ENCODE results near the gene CDKAL1.

The CDKAL1 gene

DNA sequence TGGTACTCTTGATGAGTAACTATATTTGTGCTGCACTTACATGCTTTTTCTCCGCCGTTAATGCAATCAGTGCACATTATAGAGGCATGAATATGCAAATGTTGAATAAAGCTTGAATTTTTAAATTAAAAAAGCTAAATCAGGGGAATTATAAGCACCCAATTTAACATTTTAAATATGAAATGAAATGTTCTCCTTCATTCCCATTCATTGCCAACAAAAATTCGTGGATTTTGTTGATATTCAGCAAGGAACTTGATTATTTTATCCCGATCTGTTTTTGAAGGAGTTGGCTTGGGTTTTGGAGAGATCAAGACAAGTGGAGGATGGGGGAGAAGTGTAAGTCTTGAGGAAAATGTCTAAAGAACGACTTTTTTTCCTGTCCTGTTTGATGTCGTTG lies 740.6 kb downstream of the CDKAL1 start:
- no peak for DNase-seq

DNA sequence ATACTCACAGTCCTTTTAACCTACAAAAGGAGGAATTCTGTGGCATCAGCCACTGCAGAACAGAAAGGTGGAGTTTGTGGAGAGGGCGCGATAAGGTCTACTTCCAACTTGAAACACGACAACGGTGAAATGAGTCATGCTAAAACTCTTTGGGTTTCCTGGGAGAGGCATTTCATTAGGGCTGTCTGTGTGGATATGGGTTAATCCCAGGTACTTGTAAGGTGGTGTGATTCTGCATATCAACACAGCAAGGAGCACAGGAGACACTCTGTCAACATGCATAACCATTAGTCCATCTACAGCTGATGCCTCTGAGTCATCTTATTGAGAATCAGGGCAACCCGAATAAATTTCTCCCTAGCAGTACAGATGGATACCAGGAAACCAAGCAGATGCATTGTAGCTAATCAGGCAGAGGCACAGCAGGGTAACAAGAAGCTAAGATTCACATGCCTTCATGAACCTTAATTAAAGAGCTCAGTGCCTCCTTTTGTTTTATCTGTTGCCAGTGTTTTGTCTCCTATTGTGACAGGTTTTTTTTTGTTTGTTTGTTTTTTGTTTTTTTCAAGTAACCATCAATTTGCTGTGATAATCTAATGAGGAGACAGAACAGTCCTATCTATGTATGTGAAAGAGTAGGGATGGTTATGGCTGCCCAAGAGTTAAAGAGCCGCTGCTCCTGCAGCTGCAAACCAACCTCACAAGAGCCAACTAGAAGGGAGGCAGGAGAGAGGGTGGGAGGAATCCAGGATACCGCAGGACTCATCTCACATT lies 743.5 kb downstream of the CDKAL1 start:
- no peak for DNase-seq

DNA sequence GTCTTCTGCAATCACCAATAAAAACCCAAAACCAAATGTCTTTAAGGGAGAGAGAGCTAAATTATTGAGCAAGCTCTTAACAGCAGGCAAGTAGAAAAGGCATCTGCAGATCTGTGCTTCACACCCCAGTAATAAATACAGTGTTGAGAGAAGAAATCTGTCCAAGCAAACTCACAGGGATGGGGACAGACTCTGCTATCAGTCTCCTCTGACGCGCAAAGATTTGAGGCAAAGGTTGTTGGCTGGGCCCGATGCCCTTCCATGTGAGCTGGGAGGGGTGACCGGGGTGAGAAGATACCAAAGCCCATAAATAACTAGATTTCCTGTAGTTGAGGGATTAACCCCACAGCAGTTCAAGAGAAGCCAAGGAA lies 744.1 kb downstream of the CDKAL1 start:
- no peak for DNase-seq

DNA sequence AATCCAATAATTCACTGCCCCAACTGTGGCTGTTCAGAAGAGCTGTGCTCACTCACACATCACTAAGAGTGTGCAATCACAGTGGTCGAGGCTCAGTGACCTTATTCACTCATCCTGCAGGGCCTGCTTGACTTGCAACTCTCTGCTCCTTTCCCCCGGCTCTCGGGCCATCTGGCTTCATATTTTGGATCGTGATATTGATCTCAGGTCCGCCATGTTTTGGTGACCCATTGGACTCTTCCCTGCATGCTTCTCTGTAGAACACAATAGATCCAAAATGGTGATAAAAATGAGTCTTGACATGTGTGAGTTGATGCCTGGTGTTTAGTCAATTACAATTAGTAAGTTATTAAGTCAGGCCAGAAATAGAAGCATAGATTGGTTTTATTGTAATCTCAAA lies 745.4 kb downstream of the CDKAL1 start:
- DNase-seq = no peak

DNA sequence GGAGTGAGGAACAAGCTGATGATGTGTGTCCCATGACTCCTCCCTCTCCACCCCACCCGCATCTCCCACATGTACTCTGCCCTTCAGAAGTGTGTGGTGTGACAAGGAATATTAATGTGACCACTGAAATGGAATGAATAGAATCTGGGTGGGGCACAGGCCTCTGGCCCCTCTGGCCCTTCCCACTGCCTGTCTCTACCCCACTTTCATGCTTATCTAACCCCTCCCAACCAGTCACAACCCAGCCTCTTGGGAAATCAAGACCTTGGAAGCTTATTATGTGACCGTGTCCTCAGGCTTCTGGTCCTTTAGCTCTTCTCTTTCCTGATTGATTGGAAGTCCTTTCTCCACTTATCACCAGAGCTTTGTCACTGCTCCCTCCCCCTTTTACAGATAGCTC lies 747.1 kb downstream of the CDKAL1 start:
- no peak for DNase-seq

Measured in NCI-H510A treated with DMSO at 0.1 percent for 48 hours (cell line).